Smooth muscle cell (in vitro differentiated cells): ENCODE results near the gene CNGA2. TPM values are rescaled to one million over a fixed set of nuclear protein-coding genes. Genes with fewer than 3 reads are reported as not detected.

Experiments
- DNase-seq: peaks from one replicate; lab custom pipeline; 2025; ENCODE audit not compliant: unreplicated experiment; lab: John Stamatoyannopoulos, UW
- H2AFZ ChIP-seq: fragments of 200-600 bp; sonication (generic); 2 replicates; pipeline ENCODE4 v1.6.0; 2016; ENCODE audit warnings: antibody characterized with exemption, low read depth, mild to moderate bottlenecking
- H3F3A ChIP-seq: fragments of 200-600 bp; sonication (generic); 2 replicates; pipeline ENCODE4 v1.6.0; 2017; ENCODE audit warnings: antibody characterized with exemption, low read depth
- H3K27ac ChIP-seq: fragments of 200-600 bp; sonication (generic); 2 replicates; pipeline ENCODE4 v1.5.1; 2016; ENCODE audit warnings: low read depth, mild to moderate bottlenecking
- H3K27me3 ChIP-seq: fragments of 200-600 bp; sonication (generic); 2 replicates; pipeline ENCODE4 v1.6.1; 2016; ENCODE audit warnings: low read depth, mild to moderate bottlenecking
- H3K36me3 ChIP-seq: fragments of 200-600 bp; sonication (generic); 2 replicates; pipeline ENCODE4 v1.5.1; 2016; ENCODE audit warnings: low read depth
- H3K4me1 ChIP-seq: fragments of 200-600 bp; sonication (generic); 2 replicates; pipeline ENCODE4 v1.5.1; 2016; ENCODE audit warnings: low read depth
- H3K4me2 ChIP-seq: fragments of 200-600 bp; sonication (generic); 2 replicates; pipeline ENCODE4 v1.6.0; 2016; ENCODE audit warnings: mild to moderate bottlenecking
- H3K4me3 ChIP-seq: fragments of 200-600 bp; sonication (generic); 2 replicates; pipeline ENCODE4 v1.5.1; 2016; ENCODE audit warnings: mild to moderate bottlenecking
- H3K79me2 ChIP-seq: fragments of 200-600 bp; sonication (generic); 2 replicates; pipeline ENCODE4 v1.6.0; 2016; ENCODE audit warnings: low read depth, mild to moderate bottlenecking
- H3K9ac ChIP-seq: fragments of 200-600 bp; sonication (generic); 2 replicates; pipeline ENCODE4 v1.6.0; 2016; ENCODE audit warnings: low read depth
- H3K9me3 ChIP-seq: fragments of 200-600 bp; sonication (generic); replicated peaks from 2 replicates; pipeline ENCODE4 v1.5.1; 2016; ENCODE audit warnings: low read depth
- H4K20me1 ChIP-seq: fragments of 200-600 bp; sonication (generic); 2 replicates; pipeline ENCODE4 v1.6.0; 2016; ENCODE audit warnings: low read depth
- WGBS: methylation state at CpG from one replicate; pipeline ENCODE4 v1.1.7; 2016; ENCODE audit warnings: low lambda C conversion rate; 5-methylcytosine and 5-hydroxymethylcytosine counted together
- polyA plus RNA-seq: library from polyadenylated mRNA; unstranded; fragments of >200 nt; fragmentation: Nextera tagmentation; extraction: Ambion mirVana; gene quantifications from 2 replicates; pipeline ENCODE4 v1.2.1, GENCODE V29; 2016
- total RNA-seq: library from RNA; depleted of rRNA; stranded (reverse); fragments of >200 nt; gene quantifications from 2 replicates; pipeline ENCODE4 v1.2.3, GENCODE V29; 2014
- TF ChIP-seq, protein P1 (sequence below): fragments of 200-600 bp; sonication (generic); IDR thresholded peaks from 2 replicates; pipeline ENCODE4 v1.5.1; 2017; ENCODE audit warnings: borderline replicate concordance, mild to moderate bottlenecking, antibody characterized with exemption; ENCODE audit not compliant: insufficient read depth, poor library complexity, severe bottlenecking

CNGA2 gene
- total and polyA plus RNA-seq, 2 experiments from 2014 or later = not detected

DNA sequence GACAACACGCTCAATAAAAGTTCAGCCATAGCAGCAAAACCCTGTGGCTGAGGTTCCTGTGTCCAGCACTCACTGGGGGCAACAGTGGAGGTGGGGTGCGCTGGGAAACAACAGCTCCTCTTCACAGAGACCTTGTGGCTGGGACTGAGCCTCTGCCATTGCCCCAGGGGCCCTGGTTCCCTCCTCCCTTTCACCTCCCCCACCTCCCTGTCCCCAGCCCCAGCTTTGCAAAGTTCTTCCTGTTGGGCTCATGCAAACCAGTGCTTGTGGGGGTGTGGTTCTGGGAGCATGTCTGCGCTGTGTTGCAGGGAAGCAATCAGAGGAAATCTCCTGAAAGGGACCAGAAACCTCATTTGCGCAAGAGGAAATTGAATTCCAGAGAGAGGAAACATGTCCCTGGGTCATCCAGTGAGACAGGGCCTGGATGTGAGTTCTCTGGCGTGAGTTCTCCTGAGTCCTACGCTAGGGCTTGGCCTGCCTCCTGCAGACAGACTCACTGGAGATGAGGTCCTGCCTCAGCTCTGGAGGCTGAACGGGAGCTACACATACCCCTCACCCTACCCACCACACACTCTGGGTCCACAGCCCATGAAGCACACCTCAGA is 11.3 kb upstream of the CNGA2 start:
- H3K4me2 ChIP-seq = no peak overlapping the region
- no peaks in the 10 kb centered on the region for H3K4me1 ChIP-seq
- TF ChIP-seq, protein P1, sequence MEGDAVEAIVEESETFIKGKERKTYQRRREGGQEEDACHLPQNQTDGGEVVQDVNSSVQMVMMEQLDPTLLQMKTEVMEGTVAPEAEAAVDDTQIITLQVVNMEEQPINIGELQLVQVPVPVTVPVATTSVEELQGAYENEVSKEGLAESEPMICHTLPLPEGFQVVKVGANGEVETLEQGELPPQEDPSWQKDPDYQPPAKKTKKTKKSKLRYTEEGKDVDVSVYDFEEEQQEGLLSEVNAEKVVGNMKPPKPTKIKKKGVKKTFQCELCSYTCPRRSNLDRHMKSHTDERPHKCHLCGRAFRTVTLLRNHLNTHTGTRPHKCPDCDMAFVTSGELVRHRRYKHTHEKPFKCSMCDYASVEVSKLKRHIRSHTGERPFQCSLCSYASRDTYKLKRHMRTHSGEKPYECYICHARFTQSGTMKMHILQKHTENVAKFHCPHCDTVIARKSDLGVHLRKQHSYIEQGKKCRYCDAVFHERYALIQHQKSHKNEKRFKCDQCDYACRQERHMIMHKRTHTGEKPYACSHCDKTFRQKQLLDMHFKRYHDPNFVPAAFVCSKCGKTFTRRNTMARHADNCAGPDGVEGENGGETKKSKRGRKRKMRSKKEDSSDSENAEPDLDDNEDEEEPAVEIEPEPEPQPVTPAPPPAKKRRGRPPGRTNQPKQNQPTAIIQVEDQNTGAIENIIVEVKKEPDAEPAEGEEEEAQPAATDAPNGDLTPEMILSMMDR = no peak
- 69% methylated on average over 7 of the region's 7 CpGs for WGBS
- no peaks in the 10 kb centered on the region for H3F3A ChIP-seq
- no peaks in the 10 kb centered on the region for H3K79me2 ChIP-seq
- H2AFZ ChIP-seq = no peak overlapping the region
- no peaks in the 10 kb centered on the region for H4K20me1 ChIP-seq
- H3K9me3 ChIP-seq = no peaks in the 10 kb centered on the region
- no peaks in the 10 kb centered on the region for H3K27me3 ChIP-seq
- no peak overlapping the region for H3K4me3 ChIP-seq
- DNase-seq = no peak
- H3K36me3 ChIP-seq = no peaks in the 10 kb centered on the region
- no peak overlapping the region for H3K27ac ChIP-seq
- H3K9ac ChIP-seq = no peak overlapping the region

DNA sequence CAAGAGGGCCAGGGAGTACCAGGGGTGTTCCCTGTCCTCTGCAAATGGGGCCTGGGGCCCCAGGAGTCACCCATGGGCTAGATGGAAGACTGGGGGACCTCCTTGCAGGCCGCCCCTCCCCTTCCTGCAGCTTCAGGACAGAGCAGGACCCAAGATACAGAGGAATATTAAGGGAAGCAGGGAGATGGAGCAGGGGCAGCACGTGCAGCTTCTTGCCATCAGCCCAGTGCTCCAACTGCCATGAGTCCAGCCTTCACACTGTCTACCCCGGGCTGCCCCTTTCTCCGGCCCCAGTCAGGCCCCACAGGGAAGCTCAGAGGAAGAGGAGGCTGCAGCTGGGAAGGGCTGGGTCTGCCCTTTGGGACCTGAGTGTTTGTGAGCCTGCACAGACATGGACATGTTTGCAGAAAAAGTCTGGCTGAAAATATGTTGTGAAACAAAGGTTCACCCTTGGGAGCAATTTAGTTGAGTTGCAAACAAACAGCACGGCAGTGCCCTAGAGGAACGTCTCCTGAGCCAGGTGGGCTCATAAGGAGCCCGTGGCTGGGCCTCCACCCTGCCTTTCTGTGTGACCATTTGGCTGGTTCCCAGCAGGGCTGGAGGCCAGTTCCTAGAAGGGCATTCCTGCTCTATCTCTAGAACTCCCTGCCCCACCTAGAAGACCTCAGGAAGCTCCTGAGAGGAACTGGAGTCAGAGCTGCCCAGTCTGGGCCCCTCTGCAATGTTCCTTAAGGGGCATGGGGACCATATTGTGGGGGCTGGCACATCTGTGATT is 9.8 kb upstream of the CNGA2 start:
- Histone ChIP-seq H2AFZ (no peak overlapping the region), H3K36me3 (no peaks in the 10 kb centered on the region), H3K27ac (no peak overlapping the region), H4K20me1 (no peaks in the 10 kb centered on the region), H3K4me2 (no peak overlapping the region), H3K4me1 (no peaks in the 10 kb centered on the region), H3K9me3 (no peaks in the 10 kb centered on the region), H3K4me3 (no peak overlapping the region), H3F3A (no peaks in the 10 kb centered on the region), H3K79me2 (no peaks in the 10 kb centered on the region), H3K9ac (no peak overlapping the region), H3K27me3 (no peaks in the 10 kb centered on the region)
- WGBS = 69% methylated on average over 7 of the region's 7 CpGs
- DNase-seq = no peak
- TF ChIP-seq, protein P1 = no peak

GRCh38 chrX:151725338-151725614 is 9.3 kb upstream of the CNGA2 start:
- Histone ChIP-seq H3K9me3 (no peaks in the 10 kb centered on the region), H3F3A (no peaks in the 10 kb centered on the region), H3K4me2 (no peak overlapping the region), H3K9ac (no peak overlapping the region), H2AFZ (no peak overlapping the region), H3K4me3 (no peak overlapping the region), H3K27ac (no peak overlapping the region), H4K20me1 (no peaks in the 10 kb centered on the region), H3K27me3 (no peaks in the 10 kb centered on the region), H3K79me2 (no peaks in the 10 kb centered on the region), H3K36me3 (no peaks in the 10 kb centered on the region), H3K4me1 (no peaks in the 10 kb centered on the region)
- no peak for DNase-seq
- TF ChIP-seq, protein P1 = no peak
- 63% methylated on average over 1 of the region's 1 CpG for WGBS

GRCh38 chrX:151726751-151727150 is 7.8 kb upstream of the CNGA2 start:
- no peaks in the 10 kb centered on the region for H4K20me1 ChIP-seq
- H3K4me2 ChIP-seq = no peak overlapping the region
- H2AFZ ChIP-seq = no peak overlapping the region
- no peaks in the 10 kb centered on the region for H3F3A ChIP-seq
- no peak for DNase-seq
- no peak overlapping the region for H3K27ac ChIP-seq
- no peaks in the 10 kb centered on the region for H3K4me1 ChIP-seq
- H3K4me3 ChIP-seq = no peak overlapping the region
- no peaks in the 10 kb centered on the region for H3K9me3 ChIP-seq
- H3K27me3 ChIP-seq = no peaks in the 10 kb centered on the region
- TF ChIP-seq, protein P1 = no peak
- WGBS = 61% methylated on average over 5 of the region's 5 CpGs
- H3K9ac ChIP-seq = no peak overlapping the region
- H3K79me2 ChIP-seq = no peaks in the 10 kb centered on the region
- no peaks in the 10 kb centered on the region for H3K36me3 ChIP-seq
